ENCODE measurements around the gene HACD4.
A peak's percentile ranks its signal among the peaks of the same experiment; 100 is the strongest.

The HACD4 gene, protein sequence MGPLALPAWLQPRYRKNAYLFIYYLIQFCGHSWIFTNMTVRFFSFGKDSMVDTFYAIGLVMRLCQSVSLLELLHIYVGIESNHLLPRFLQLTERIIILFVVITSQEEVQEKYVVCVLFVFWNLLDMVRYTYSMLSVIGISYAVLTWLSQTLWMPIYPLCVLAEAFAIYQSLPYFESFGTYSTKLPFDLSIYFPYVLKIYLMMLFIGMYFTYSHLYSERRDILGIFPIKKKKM

DNA sequence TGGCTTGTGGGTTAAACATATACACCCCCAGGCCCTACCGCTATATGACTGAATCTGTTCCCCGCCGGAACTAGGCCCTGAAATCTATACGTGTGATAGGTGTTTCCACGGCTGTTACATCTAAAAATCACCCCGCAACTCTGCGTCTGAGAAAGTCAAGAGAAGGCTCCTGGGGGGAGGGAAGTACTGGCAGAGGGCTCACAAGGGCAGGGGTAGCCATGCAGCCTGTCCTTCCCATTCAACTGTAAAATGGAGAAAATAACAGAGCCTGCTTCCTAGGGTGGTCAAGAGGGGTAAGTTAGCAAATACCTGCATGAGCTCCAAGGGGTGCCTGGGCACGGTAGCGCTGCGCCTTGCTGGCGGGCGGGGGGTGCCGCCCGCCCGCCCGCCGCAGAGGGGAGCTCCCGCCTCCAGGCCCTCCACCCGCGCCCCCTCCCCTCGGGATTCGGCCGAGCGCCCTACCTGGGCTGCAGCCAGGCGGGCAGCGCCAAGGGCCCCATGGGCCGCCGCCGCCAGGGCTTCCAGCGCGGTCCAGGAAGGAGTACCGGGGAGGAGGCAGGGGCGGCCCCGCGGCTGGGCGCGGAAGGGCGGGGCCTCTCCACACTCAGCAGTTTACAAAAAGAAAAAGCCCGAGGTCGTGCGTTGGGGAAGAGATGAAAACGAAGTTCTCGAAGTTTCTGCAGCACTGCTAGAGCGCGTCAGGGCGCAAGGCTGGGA, at the start of gene HACD4:
TSS of gene HACD4 (minus strand) at position 550 of the 717 bp plus-strand sequence. CDS start at position 500, 50 bp downstream.
- peak; percentile 58 for DNase-seq

DNA sequence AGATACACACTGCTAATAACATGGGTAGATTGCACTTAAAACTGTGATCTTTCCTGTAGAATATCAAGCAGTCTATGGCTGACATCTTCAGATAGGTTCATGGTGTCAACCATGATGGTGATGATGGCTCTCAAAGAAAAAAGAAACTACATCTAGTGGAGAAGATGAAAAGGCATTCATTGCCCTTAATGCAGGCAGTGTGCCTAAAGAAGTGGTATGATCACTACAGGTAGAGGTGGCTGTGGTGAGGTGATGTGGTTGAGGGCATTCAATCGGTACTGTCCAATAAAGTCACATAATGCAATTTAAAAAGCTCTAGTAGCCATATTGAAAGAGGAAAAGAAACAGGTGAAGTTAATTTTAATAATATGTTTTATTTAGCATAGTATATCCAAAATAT, 49.4 kb upstream of the HACD4 start:
- DNase-seq, result no peak

DNA sequence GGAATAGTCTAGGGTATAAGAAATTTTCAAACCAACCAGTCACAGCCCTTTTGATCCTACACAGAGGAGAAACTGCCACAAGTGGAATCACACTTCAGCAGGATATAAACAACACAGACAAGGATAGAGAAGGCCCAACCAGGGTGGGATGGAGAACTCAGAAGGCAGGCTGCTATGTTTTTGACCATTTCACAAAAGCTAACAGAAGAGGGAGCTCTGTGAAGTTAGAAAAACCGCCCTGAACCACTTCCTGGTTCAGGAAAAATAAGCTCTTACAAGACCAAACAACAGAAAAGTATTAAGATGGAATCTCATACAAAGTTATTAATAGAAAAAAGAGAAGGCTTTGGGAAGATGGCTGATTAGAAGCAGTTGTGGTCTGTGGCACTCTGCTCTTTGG, 47.3 kb upstream of the HACD4 start:
- no peak for DNase-seq

DNA sequence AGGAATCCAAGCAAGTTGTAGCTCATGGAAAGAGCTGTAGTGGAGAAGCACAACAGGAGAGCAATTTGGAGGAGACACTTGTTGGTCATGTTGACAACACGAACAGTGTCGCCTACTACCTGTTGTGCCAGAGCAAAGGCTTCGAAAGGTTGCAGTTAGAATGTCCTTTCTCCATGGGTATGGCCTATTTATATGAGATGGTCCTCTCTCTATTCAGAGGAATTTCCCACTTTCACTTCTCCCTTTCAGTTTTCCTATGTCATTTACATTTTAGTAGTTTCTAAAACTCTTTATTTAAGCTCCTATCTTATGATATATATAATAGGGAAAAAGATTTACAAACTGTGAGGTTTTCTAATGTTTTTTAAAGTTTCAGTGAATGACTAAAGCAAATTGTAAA, 46.3 kb upstream of the HACD4 start, which contains the start of gene IFNB1:
TSS of gene IFNB1 (minus strand) at position 162 of the 400 bp plus-strand sequence. CDS start at position 89, 73 bp downstream.
- DNase-seq, result no peak

DNA sequence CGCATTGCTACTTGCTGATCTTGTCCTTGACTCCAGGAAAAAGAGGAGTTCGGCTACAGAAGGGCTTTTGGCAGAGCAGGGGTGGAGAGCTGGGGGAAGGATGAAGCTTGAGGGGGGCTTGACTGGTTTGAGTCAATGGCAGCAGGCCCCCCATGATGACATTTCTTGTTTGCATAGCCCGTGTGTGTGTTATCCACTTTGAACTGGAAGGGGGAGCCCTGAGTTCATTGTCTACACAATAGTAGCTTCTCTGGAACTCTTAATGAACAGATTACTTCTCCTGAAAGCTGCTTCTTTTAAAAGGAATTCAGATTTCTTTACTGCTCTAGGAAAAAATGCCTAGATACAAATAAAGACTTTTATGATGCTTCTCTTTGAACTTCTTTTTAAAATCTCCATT, 44.0 kb upstream of the HACD4 start:
- no peak for DNase-seq

DNA sequence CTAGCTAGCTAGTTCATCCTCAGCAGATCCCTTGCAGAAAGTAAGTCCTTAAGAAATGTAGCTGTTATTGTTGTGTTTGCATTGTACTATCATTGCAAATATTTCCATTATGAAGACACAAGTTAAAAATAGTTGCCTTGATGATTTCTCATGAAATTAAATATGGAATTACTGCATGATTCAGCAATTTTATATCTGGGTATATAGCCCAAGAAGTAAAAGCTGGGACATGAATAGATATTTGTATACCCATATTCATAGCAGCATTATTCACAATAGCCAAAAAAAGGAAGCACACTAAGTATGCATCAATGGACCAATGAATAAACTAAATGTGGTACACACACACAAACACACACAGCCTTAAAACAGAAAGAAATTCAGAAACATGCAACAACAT, 39.5 kb upstream of the HACD4 start:
- DNase-seq, result no peak

DNA sequence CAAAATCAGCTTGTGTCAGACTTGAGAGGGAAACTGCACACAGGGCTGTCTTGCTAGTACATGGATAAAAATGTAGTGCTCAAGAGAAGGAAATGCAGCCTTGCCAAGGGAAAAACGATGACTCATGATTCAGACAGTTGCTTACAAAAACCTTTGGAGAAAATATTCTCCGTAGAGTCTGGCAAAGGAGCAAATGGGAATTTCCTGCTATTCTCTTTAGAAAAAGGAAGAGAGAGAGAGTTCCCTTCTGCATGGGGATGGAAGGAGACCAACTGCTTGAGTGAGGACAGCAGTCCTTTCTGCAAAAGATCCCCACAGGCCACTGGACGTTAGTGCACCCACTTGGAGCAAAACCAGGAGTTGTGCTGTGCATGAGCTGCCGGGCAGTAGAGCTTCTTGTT, 38.7 kb upstream of the HACD4 start:
- no peak for DNase-seq

DNA sequence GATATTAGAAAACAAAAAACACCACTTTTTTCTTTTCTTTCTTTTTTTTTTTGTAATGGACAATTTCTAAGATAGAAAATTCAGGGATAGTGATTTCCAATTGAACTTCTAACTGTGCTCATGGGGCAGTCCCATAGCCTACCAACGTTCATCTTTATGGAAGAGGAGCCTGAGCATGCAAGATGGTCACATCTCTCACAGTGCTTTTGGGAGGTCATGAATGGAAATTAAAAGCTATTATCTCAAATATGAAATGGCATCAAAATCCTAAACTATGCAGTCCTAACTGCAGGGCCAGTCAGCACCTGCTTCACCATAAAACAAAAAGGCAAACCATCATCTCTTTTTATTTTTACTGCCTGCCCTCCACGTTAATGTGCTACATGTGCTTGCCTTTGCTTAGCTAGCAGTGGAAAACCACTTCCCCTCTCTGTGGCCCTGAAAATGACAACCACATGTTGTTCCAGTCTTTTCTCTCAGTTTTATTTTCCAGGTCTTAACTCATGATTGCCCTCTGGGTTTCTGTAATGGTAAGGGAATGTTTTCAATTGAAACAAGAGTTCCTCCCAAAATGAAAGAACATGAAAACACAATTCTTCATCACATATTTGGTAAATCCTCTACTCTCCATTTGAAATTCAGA, 29.6 kb upstream of the HACD4 start:
- DNase-seq, result no peak

DNA sequence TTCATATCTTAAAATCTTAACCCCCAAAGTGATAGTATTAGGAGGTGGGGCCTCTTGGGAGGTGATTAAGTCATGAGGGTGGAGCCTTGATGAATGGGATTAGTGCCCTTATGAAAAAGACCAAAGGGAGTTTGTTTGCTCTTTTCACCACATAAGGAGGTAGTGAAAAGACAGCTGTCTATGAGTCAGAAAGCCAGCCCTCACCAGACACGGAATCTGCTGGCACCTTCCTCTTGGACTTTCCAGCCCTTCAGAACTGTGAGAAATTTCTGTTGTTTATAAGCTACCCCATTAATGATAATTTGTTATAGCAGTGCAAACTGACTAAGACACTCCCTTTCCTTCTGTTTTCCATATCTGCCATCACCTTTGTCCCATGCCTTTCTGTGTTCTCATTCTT, 25.5 kb upstream of the HACD4 start:
- no peak for DNase-seq

DNA sequence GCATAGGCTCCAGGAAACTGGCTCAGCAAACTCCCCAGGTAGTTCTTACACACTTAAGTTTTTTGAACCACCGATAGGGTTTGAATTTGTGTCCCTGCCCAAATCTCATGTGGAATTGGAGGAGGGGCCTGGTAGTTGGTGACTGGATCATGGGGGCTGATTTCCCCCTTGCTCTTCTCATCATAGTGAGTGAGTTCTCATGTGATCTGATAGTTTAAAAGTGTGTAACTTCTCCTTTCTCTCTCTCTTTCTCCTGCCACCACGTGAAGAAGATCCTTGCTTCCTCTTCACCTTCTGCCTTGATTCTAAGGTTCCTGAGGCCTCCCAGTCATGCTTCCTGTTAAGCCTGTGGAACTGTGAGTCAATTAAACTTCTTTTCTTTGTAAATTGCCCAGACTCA, 22.4 kb upstream of the HACD4 start:
- DNase-seq, result no peak

DNA sequence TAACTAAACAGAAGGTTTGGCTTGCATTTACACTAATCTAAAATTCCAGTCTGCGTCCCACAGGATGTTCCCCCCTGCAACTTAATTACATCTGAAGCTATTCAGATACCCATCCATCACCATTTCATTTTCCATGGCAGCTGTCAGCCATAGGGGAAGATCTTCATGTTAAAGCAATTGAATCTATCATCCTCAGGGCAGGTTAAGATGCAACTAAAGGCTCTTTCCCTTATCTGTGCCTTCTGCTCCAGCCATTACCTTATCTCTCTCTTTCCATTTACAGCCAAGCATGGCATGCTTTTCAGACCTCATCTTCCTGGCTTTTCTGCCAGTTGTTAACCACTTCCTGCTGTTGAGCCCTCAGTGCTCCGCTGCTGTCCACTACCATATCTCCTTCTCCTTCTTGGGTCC, 15.8 kb upstream of the HACD4 start:
- no peak for DNase-seq

DNA sequence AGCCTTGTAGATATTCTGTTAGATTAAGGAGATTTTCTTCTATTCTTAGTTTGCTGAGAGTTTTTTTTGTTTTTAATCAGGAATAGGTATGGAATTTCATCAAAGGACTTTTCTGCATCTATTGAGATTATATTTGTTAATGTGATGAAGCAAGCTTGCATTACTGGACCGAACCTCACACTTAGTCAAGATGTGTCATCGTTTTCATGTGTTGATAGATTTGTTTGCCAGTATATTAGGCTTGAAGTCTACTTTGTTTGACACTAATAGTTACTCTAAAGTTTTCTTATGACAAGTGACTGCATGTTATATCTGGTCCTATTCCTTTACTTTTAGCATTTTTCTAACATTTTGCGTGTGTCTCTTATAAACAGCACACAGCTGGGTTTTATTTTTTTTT, 12.4 kb upstream of the HACD4 start:
- no peak for DNase-seq

DNA sequence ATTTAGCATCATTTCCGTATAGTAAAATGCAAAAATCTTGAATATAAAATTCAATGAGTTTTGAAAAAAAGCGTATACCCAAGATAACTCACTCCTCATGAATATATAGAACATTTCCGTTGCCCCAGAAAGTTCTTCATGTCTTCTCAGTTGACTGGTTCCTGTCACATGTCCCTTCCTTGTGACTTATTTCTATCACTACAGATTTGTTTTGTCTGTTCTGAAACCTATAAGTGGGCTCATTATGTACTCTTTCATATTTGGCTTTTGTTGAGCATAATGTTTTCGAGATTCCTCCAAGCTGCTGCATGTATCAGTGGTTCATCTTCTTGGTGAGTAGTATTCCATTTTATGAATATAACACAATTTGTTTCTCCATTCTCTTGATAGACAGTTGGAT, 11.0 kb upstream of the HACD4 start:
- no peak for DNase-seq

DNA sequence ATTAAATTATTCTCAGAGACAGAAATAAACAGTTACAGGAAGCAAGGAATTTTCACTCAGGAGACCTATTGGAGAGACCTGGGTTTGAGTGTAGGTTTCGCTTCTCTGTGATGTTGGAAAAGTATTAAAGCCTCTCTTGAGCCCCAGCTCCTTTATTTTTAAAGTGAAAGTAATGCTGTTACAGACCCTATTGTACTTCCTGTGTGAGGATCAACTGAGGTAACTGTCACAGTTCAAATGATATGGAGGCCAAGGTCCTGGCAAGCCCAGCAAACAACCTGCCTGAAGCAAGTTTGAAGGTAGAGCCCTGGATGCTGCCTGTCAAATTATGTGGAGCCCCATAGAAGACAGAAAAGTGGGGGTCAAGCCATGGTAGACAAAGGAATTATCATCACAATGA, 7.9 kb upstream of the HACD4 start:
- DNase-seq, result no peak

DNA sequence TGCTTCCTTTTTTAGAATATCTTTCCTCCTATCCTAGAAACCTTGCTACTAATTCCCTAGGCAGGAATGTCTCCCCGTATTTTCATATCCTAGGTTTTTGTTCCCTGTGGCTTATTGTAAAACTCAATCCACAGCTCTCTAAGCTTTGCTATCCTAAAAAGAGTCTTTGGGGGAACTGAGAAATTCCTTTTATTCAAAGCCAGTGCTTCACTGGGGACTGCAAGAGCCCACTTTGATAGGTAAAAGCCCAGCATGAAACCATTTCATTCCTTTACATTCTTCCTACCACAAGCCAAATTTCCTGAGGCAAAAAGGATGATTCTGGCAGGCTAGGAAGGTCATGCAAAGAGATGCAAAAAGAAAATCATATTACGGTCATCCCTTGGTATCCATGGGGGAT, 5.8 kb upstream of the HACD4 start:
- DNase-seq, result no peak

DNA sequence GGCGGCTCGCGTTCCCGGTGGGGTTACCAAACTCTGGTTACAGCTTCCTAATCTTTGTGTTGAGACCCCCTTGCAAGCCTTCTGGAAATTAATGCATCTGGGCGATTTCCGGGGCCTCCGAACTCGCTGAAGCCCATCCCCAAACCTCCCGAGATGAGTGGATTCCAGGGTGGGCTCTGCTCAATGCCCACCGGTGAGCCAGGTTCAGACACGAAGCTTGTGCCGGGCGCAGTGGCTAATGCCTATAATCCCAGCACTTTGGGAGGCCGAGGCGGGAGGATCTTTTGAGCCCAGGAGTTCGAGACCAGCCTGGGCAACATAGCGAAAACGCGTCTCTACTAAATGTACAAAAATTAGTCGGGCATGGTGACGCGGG, 356 bp upstream of the HACD4 start:
- no peak for DNase-seq

DNA sequence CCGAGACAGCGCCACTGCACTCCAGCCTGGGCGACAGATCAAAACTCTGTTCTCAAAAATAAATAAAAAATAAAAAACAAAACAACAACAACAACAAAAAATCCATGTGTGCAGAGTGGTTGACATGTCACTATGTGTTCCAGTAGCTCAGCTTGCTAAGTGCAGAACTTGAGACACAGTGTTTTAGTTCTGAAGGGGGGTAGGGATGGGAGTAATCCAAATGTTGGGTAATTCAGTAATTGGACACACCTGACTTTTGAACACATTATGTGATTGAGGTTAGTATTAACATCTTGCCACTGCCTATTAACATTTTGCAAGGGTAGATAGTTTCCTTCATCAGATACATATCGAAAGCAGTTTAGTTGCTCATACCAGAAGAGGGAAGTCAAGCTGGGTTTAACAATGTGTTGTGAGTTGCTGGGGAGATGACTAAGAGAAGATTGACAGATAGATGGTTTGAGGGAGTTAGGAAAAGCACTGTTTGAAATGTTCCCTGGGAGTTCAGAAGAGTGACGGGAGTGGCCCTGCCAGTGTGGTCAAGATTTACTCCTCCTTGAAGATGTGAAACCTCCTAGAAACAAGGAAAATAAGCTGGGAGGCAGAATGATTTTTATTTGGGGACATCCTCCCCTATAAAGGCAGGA, 928 bp downstream of the HACD4 start:
- no peak for DNase-seq

DNA sequence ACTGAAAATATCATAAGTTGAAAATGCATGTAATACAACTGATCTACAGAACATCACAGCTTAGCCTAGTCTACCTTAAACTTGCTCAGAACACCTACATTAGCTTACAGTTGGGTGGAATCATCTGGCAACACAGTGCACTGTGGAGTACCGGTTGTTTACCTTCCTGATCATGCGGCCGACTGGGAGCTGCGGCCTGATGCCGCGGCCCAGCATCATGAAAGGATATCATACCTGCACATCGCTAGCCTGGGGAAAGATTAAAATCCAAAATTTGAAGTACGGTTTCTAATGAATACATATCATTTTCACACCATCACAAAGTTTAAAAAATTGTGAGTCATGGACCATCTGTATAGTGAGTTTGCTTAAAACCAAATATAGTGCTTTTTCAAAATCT, 1.8 kb downstream of the HACD4 start:
- no peak for DNase-seq

DNA sequence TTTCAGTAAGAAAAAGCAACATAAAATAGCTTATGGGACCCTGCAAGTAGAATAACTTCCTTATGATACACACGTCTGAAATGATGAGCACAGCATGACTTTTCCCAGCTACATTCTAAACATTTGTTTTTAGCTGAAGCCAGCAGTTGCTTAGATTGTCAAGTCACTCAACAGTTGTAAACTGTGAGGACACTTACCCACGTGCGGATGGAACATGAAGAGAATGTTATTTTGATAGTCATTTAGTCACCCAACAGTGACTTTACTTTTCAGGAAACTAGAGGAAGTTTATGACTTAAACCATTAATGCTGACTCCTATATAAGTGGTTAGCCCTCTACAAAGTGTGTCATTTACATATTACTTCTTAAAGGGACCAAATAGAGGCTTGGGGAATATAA, 3.0 kb downstream of the HACD4 start:
- DNase-seq, result no peak

DNA sequence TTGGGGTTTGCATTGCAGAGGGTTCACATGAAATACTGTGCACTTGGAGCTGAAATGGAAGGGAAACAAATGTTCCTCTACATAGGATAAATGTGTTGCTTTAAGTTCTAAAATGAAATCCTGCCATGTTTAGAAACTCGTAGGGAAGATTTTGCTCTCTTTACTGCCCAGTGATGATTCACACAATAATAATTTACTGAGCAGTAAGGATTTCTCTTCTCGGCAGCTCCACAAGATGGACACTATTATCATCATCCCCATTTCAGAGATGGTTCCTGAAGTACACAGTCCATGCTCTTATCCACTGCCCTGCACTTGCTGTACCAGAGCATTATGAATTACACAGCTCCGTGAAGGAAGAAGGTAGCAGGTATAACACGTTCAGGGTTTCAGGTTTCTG, 4.1 kb downstream of the HACD4 start:
- DNase-seq, result no peak

DNA sequence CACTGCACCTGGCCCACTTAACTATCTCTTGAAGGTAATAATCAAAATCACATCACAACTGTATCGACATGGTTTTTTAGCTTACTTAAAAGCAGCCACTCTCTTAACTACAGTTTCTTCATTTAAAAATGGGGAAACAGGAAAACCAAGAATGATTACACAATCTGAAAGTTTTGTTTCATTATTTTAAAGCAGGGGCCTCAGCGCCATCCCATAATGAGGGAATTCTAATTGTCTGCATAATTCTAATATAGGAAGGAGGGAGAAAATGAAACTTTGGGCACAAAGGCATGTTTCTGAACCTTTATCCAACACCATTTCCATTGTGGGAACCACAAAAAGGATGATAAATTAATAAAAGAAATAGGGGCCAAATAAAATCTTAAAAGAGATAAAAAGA, 7.6 kb downstream of the HACD4 start:
- no peak for DNase-seq

DNA sequence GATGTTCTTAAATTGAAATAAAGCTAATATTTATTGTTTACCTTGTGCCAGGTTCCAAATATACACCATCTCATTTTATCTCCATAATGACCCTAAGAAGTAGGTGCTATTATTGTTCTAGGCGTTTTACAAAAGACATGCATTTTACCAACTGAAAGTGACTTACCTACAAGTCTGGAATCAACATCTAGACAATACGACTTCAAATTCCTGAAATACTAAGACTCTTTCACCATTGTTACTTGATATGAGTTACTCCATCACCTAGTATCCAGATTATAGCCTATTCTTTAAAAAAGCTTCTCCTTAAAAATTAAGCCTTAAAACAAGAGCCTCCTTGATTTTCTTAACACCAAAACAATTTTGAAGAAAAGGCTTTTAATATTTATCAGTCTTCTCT, 13.3 kb downstream of the HACD4 start:
- DNase-seq, result no peak

DNA sequence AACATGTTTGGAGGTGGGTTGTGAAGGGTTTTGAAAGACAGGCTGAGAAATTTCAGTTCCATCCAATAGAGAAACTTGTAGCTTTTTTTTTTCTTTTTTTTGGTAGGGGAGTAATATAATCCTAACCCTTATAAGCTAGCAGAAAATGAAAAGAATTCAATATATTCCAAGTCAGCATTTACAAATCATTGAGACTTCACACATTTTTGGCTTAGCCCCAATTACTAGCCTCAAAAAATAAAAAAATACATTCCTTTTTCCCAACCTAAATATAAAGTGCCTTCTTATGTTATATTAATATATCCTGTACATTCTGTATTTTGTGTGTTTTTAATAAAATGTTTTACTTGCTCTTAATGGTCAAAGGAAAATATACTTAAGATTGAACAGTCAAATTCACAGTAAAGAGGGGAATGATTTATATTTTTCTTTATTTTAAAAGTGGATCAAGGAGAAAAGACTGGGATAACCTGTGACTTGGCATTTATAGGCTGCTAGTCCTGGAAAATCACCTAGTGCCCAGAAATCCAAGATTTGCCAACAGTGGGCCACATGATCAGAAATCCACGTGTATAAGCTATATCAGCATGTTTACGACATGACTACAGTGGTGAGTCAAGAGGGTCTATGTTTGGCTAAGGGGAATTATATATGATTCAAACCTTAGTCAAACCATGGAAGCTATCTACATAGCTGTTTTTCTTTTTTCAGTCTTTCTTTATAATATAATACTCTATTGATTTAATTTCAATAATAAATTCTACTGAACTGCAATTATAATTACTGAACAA, 14.5 kb downstream of the HACD4 start:
- DNase-seq, result no peak

All from CD4-positive, alpha-beta T cell treated with Interferon gamma for 1 hour (primary cell).